ENCODE data around the gene CALN1. TPM values are rescaled to one million over a fixed set of nuclear protein-coding genes. Genes with fewer than 3 reads are reported as not detected.

CALN1 gene
- total RNA-seq, 2 donors from 2014 or later = 1.1 to 1.2 TPM

DNA sequence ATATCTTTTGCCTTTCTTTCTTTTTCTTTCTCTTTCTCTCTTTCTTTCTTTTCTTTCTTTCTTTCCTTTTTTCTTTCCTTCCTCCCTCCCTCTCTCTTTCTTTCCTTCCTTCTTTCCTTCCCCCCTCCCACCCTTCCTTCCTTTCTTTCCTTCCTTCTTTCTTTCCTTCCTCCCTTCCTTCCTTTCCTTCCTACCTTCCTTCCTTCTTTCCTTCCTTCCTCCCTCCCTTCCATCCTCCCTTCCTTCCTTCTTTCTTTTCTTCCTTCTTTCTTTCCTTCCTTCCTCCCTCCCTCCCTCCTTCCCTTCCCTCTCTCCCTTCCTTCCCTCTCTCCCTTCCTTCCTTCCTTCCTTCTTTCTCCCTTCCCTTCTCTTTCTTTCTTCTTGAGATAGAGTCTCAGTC lies 25.5 kb upstream of the CALN1 start:
- H3K4me3 ChIP-seq = no peak overlapping the region
- TF ChIP-seq CTCF (IDR thresholded peaks at IDR 0.05) (no peak), POLR2AphosphoS5 (IDR thresholded peaks at IDR 0.05) (no peak), POLR2A (IDR thresholded peaks at IDR 0.05) (no peak)
- H3K4me1 ChIP-seq (replicated peaks) = no peaks in the 10 kb centered on the region
- H3K9me3 ChIP-seq = no peaks in the 10 kb centered on the region
- DNase-seq (ENCODE audit: low spot score) = no peak
- intact Hi-C loops (cut with DNase I) = no loop called here
- no peaks in the 10 kb centered on the region for H3K27me3 ChIP-seq (replicated peaks; ENCODE audit: insufficient read depth)
- H3K27ac ChIP-seq = no peak overlapping the region
- no peaks in the 10 kb centered on the region for H3K36me3 ChIP-seq

DNA sequence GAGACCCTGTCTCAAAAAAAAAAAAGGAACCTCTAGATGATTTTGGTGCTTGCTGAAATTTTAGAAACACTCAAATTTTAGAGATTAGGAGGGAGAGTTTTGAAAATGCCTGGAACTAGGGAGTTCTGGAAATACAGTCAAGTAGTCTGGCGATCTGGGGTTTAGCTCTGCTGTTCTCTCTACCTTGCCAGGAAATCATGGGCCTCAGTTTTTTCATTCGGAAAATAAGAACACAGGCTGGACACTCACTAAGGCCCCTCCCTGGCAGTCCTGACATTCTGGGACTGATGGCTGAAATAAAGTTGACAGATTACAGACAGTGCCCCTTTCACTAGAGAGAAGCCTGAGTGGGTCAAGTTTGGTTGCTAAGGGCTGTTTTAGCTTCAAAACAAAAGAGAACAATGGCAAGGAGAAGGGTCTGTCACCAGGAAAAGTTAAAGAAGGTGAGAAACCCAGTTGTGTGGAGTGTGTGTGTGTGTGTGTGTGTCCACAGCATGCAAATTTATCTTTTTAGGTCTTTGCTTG lies 25.0 kb upstream of the CALN1 start:
- Histone ChIP-seq H3K4me1 (replicated peaks) (no peaks in the 10 kb centered on the region), H3K36me3 (no peaks in the 10 kb centered on the region), H3K27me3 (replicated peaks; ENCODE audit: insufficient read depth) (no peaks in the 10 kb centered on the region), H3K9me3 (no peaks in the 10 kb centered on the region), H3K27ac (no peak overlapping the region), H3K4me3 (no peak overlapping the region)
- TF ChIP-seq POLR2AphosphoS5 (IDR thresholded peaks at IDR 0.05) (no peak), POLR2A (IDR thresholded peaks at IDR 0.05) (no peak), CTCF (IDR thresholded peaks at IDR 0.05) (no peak)
- DNase-seq (ENCODE audit: low spot score) = no peak
- 90% methylated on average over 2 of the region's 2 CpGs for WGBS
- intact Hi-C loops (cut with DNase I) = no loop called here

DNA sequence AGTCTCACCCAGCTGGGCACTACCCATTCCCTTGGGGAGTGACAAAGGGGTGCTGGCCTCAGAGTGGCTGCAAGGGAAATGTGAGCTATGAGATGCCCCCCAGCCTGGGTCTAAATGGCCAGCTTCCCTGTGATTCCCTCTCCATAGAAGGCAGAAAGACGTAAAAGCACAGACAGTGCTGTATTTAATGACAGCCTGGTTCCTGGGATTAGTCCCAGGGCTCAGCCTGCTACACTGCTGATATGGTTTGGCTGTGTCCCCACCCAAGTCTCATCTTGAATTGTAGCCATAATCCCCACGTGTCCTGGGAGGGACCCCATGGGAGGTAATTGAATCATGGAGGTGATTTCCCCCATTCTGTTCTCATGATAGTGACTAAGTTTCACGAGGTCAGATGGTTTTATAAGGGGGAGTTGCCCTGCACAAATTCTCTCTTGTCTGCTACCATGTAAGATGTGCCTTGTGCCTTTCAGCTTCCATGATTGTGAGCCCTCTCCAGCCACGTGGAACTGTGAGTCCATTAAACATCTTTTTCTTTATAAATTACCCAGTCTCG lies 23.9 kb upstream of the CALN1 start:
- Histone ChIP-seq H3K4me3 (no peak overlapping the region), H3K27ac (no peak overlapping the region), H3K9me3 (no peaks in the 10 kb centered on the region), H3K27me3 (replicated peaks; ENCODE audit: insufficient read depth) (no peaks in the 10 kb centered on the region), H3K36me3 (no peaks in the 10 kb centered on the region), H3K4me1 (replicated peaks) (no peaks in the 10 kb centered on the region)
- intact Hi-C loops (cut with DNase I) = no loop called here
- 34% methylated on average over 5 of the region's 5 CpGs for WGBS
- no peak for DNase-seq (ENCODE audit: low spot score)
- no peak for TF ChIP-seq POLR2AphosphoS5 (IDR thresholded peaks at IDR 0.05)
- no peak for TF ChIP-seq CTCF (IDR thresholded peaks at IDR 0.05)
- no peak for TF ChIP-seq POLR2A (IDR thresholded peaks at IDR 0.05)

GRCh38 chr7:72435366-72435765 lies 23.2 kb upstream of the CALN1 start:
- H3K27me3 ChIP-seq (replicated peaks; ENCODE audit: insufficient read depth) = no peaks in the 10 kb centered on the region
- H3K27ac ChIP-seq = no peak overlapping the region
- H3K4me3 ChIP-seq = no peak overlapping the region
- WGBS = 8% methylated on average over 15 of the region's 15 CpGs
- no peaks in the 10 kb centered on the region for H3K4me1 ChIP-seq (replicated peaks)
- TF ChIP-seq POLR2AphosphoS5 (IDR thresholded peaks at IDR 0.05) (no peak), CTCF (IDR thresholded peaks at IDR 0.05) (no peak), POLR2A (IDR thresholded peaks at IDR 0.05) (no peak)
- intact Hi-C loops (cut with DNase I) = no loop called here
- DNase-seq (ENCODE audit: low spot score) = no peak
- no peaks in the 10 kb centered on the region for H3K9me3 ChIP-seq
- H3K36me3 ChIP-seq = no peaks in the 10 kb centered on the region

- no peak for DNase-seq (ENCODE audit: low spot score)
- intact Hi-C loops (cut with DNase I) = no loop called here
- TF ChIP-seq POLR2A (IDR thresholded peaks at IDR 0.05) (no peak), CTCF (IDR thresholded peaks at IDR 0.05) (no peak), POLR2AphosphoS5 (IDR thresholded peaks at IDR 0.05) (no peak)
- Histone ChIP-seq H3K27ac (no peak overlapping the region), H3K36me3 (no peaks in the 10 kb centered on the region), H3K4me3 (no peak overlapping the region), H3K9me3 (no peaks in the 10 kb centered on the region), H3K4me1 (replicated peaks) (no peaks in the 10 kb centered on the region), H3K27me3 (replicated peaks; ENCODE audit: insufficient read depth) (no peaks in the 10 kb centered on the region)
- 90% methylated on average over 7 of the region's 7 CpGs for WGBS
Measured at GRCh38 chr7:72430531-72430930, 18.4 kb upstream of the CALN1 start.

Data from prostate gland (tissue), 2 donors.